ENCODE data around the gene DPP6.

GRCh38 chr7:154915600-154915999 is 863.4 kb downstream of the DPP6 start:
- TF ChIP-seq SP1 (IDR thresholded peaks at IDR 0.05), result no peak
- TF ChIP-seq FOXA1 (IDR thresholded peaks at IDR 0.05), result no peak

Data from HEK293T (cell line).